HG03457 (cell line): ENCODE results near the gene HDAC4.

Experiments
- ATAC-seq: cut with Tn5 transposase; IDR thresholded peaks from one replicate; pipeline ENCODE4 v1.9.1; 2021; ENCODE audit warnings: moderate number of reproducible peaks; ENCODE audit not compliant: unreplicated experiment

HDAC4 gene

GRCh38 chr2:239024226-239024625 is 376.6 kb downstream of the HDAC4 start:
- no peak for ATAC-seq

GRCh38 chr2:239022437-239023260 is 378.2 kb downstream of the HDAC4 start:
- ATAC-seq: no peak

GRCh38 chr2:239021651-239022436 is 379.0 kb downstream of the HDAC4 start:
- no peak for ATAC-seq

GRCh38 chr2:239021224-239021623 is 379.6 kb downstream of the HDAC4 start:
- ATAC-seq: no peak

GRCh38 chr2:239020541-239021041 is 380.2 kb downstream of the HDAC4 start:
- ATAC-seq: no peak

GRCh38 chr2:239019183-239019581 is 381.6 kb downstream of the HDAC4 start:
- ATAC-seq: no peak

- no peak for ATAC-seq
Measured at GRCh38 chr2:239018271-239019182, 382.3 kb downstream of the HDAC4 start.

- ATAC-seq: no peak
Measured at GRCh38 chr2:239017491-239018098, 383.2 kb downstream of the HDAC4 start.

- ATAC-seq: no peak
Measured at GRCh38 chr2:239015901-239016675, 384.7 kb downstream of the HDAC4 start.

- no peak for ATAC-seq
Measured at GRCh38 chr2:239015218-239015900, 385.5 kb downstream of the HDAC4 start.

GRCh38 chr2:239014458-239015217 is 386.2 kb downstream of the HDAC4 start:
- ATAC-seq: no peak

GRCh38 chr2:239013678-239013976 is 387.2 kb downstream of the HDAC4 start:
- ATAC-seq: no peak

GRCh38 chr2:239012936-239013677 is 387.7 kb downstream of the HDAC4 start:
- no peak for ATAC-seq

GRCh38 chr2:239012228-239012627 is 388.6 kb downstream of the HDAC4 start:
- ATAC-seq: no peak

GRCh38 chr2:239009589-239009961 is 391.2 kb downstream of the HDAC4 start:
- ATAC-seq: no peak

- no peak for ATAC-seq
Measured at GRCh38 chr2:239008677-239009588, 391.9 kb downstream of the HDAC4 start.

- no peak for ATAC-seq
Measured at GRCh38 chr2:239008004-239008403, 392.8 kb downstream of the HDAC4 start.
